HG03571 (cell line): ENCODE results near the gene RTL1.
A peak's percentile ranks its signal among the peaks of the same experiment; 100 is the strongest.

ENCODE experiments used
- ATAC-seq: cut with Tn5 transposase; IDR thresholded peaks from one replicate; pipeline ENCODE4 v1.9.1; 2021; ENCODE audit not compliant: unreplicated experiment

Gene RTL1

GRCh38 chr14:100854435-100854834 lies 49.1 kb downstream of the RTL1 start:
- no peak for ATAC-seq

- ATAC-seq, result no peak
Observed at GRCh38 chr14:100851946-100852620, 51.4 kb downstream of the RTL1 start.

DNA sequence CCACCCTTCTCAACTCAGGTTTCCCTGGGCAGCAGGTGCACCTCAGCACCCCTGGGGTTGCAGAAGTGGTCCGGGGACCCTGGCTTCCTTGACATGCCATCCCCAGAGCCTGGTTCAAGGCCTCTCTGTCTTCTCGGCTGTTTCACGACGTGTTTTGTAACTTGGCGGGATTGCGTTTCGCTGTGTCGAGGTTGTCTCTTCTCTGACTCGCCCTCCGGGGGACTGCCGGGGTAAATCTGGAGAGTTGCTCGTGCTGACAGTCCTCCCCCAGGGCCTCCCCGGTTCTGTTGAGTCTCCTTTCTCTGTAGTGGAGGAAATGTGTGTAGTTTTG lies 52.0 kb downstream of the RTL1 start:
- ATAC-seq, result no peak

- ATAC-seq, result peak; percentile 87
Observed at GRCh38 chr14:100850841-100851585, 52.5 kb downstream of the RTL1 start.

- ATAC-seq, result no peak
Observed at GRCh38 chr14:100849115-100849781, 54.3 kb downstream of the RTL1 start.

GRCh38 chr14:100846309-100846859 lies 57.1 kb downstream of the RTL1 start:
- ATAC-seq, result no peak

GRCh38 chr14:100845341-100845740 lies 58.2 kb downstream of the RTL1 start:
- no peak for ATAC-seq

- no peak for ATAC-seq
Observed at GRCh38 chr14:100844846-100845245, 58.7 kb downstream of the RTL1 start.

GRCh38 chr14:100844421-100844820 lies 59.1 kb downstream of the RTL1 start:
- ATAC-seq, result no peak

GRCh38 chr14:100844082-100844408 lies 59.5 kb downstream of the RTL1 start:
- ATAC-seq, result no peak

DNA sequence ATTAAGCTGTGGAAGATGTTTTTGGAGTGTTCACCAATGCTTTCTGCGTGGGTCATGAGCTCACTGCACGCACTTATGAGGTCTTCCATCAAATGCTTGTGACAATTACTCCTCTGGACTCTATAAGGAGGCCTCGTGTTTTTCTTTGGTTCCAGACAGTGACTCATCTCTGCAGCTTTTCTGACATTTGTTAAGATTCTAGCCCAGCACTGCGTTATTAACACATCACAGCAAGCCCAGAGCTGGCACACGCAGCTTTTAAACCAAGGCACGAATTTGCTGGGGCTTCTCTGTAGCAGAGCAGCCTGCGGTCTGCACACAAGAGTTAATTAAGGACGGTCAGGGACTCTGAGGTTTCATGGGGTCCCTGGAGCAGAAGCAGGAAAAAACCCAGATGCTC lies 60.7 kb downstream of the RTL1 start:
- ATAC-seq, result no peak

GRCh38 chr14:100841761-100842403 lies 61.6 kb downstream of the RTL1 start:
- ATAC-seq, result no peak

- no peak for ATAC-seq
Observed at GRCh38 chr14:100841066-100841760, 62.3 kb downstream of the RTL1 start.

DNA sequence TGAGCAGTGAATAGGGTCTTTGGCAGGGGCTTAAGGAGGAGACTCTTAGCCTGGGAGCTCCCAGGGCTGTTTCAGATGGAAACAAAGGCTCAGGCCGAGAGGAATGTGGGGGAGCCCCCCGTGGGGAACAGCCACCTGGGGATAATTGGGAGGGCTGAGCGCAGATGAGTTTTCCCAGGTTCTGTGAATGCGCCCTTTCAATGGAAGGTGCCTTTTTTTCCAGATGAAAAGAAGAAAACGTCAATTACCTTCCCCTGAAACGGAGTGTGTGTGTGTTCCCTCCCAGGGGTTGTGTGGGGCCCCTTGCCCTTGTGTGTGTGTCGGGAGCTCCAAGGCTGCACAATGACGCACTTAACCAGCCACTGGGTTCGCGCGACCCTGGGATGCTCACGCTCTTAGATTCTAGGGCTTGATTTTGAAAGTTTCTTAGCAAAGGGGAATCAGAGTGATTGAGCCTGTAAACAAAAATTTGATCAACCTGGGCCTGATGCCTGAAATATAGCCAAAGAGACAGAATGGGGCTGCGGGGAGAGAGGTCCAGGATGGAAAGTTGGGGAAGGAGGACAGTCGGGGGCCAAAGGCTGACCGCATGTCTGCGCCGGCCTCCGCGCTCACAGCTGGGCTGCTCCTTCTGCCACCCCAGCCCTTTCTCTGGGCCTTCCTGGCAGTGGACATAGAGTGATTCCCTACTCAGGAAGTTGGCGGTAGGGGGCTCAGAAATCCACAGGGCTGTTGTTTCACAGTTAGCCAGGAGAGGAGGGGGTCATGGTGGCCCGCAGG lies 63.0 kb downstream of the RTL1 start:
- ATAC-seq, result no peak

GRCh38 chr14:100839681-100840111 lies 63.8 kb downstream of the RTL1 start:
- ATAC-seq, result no peak

DNA sequence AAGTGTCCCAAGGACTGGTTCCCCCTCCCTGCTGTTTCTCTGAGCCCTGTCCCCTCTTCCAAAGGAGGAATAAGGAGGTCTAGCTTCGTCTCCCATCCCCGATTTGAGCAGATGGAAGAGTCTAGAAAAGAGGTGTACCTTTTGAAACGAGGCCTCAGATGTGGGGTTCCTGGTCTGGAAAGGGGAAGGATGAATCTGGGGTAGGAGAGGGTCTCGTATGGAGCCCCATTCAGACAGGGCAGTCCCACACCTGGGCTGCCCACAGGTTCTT lies 64.3 kb downstream of the RTL1 start:
- no peak for ATAC-seq

DNA sequence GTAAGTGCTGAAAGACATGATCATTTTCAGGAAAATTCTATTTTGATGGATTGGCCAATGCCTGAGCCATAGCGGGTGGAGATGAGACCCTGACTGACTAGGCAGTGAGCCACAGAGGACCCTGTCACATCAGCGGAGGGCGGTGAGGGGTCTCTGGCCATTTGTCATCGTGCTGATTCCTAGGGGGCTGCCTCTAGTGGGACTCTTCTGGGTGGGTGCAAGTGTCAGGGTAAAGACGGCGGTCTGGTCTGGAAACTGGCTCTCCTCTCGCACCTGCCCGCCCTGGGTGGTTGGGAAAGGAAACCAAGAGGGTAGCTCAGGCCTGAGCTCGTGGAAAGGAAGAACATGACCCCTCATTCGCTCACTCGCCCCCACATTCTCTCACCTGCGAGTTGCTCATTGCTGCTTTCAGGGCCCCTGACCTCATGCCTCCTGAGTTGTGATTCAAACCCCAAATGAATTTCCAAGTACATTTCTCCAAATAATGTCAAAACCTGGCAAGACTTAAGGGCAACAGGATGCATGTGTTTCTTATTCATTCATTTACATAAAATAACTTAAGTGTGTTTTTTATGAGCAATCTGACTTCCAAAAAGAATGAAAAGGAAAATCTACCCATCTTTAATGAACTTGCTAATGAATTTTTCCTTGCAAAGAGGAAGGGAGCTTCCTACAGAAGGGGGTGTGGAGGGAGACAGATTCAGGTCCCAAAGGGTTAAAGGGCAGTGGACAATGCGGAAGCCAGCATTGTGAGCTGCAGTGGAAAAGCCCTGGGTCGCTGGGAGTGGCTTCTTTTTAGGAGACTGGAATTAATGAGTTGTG lies 64.8 kb downstream of the RTL1 start:
- ATAC-seq, result no peak

DNA sequence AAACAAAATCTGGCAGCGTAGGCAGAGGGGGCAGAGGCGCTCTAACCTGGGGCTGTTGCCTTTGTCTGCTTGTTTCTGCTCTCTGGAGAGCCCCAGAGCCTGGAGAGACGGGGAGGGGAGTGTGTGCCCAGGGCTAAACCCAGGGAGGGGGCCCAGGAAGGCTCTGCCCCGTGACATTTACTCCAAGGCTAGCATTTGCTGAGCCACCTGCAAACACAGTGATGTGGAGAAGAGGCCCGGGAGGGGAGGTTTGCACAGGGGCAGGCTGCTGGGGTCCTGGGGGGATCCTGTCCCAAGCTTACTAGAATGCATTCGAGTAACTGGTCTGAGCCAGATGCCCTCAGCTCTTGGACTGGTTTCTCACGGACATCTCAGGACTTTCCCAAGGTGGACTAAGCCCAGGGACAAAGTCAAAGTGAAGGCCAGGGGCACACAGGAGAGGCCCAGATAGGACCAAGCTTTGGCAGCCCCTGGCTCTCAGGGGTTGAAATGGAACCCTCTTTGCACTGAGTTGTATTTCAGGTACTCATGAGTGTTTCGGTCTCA lies 65.6 kb downstream of the RTL1 start:
- no peak for ATAC-seq
